HG03045 (cell line): ENCODE data around the gene ERGIC1.
"Not testable (repeated sequence)": the region's sequence is repeated elsewhere in the genome, so short reads cannot be mapped to it uniquely, and the experiment has no call there.

Experiments used
- ATAC-seq: cut with Tn5 transposase; IDR thresholded peaks from one replicate; pipeline ENCODE4 v1.9.1; 2021; ENCODE audit warnings: mild to moderate bottlenecking, moderate library complexity; ENCODE audit not compliant: unreplicated experiment

Gene ERGIC1

GRCh38 chr5:172833686-172834414 is at the start of gene ERGIC1:
Gene ERGIC1 (plus strand): TSS chr5:172834251. CDS start chr5:172834414, 163 bp downstream.
- ATAC-seq: peak; percentile 83

- ATAC-seq: no peak
These were observed 48.5 kb upstream of the ERGIC1 start for GRCh38 chr5:172785429-172786088.

GRCh38 chr5:172786736-172787462 is 47.2 kb upstream of the ERGIC1 start:
- no peak for ATAC-seq

GRCh38 chr5:172787538-172787937 is 46.5 kb upstream of the ERGIC1 start:
- ATAC-seq: not testable (repeated sequence)

- no peak for ATAC-seq
These were observed 45.0 kb upstream of the ERGIC1 start for GRCh38 chr5:172788771-172789686.

GRCh38 chr5:172789687-172790495 is 44.2 kb upstream of the ERGIC1 start:
- ATAC-seq: no peak

GRCh38 chr5:172790496-172790889 is 43.6 kb upstream of the ERGIC1 start:
- no peak for ATAC-seq

GRCh38 chr5:172791286-172791685 is 42.8 kb upstream of the ERGIC1 start:
- no peak for ATAC-seq

- no peak for ATAC-seq
These were observed 42.2 kb upstream of the ERGIC1 start for GRCh38 chr5:172791726-172792445.

GRCh38 chr5:172792701-172793570 is 41.1 kb upstream of the ERGIC1 start:
- ATAC-seq: no peak

- peak; percentile 49 for ATAC-seq
These were observed 40.2 kb upstream of the ERGIC1 start for GRCh38 chr5:172793577-172794488.

GRCh38 chr5:172795318-172795977 is 38.6 kb upstream of the ERGIC1 start:
- ATAC-seq: no peak

GRCh38 chr5:172796306-172796705 is 37.7 kb upstream of the ERGIC1 start:
- ATAC-seq: no peak

- no peak for ATAC-seq
These were observed 36.3 kb upstream of the ERGIC1 start for GRCh38 chr5:172797771-172798191.

- ATAC-seq: no peak
These were observed 35.4 kb upstream of the ERGIC1 start for GRCh38 chr5:172798422-172799215.

GRCh38 chr5:172799416-172799815 is 34.6 kb upstream of the ERGIC1 start:
- ATAC-seq: no peak
